ENCODE measurements around the gene EML4.

EML4 gene

GRCh38 chr2:42288811-42289210 lies 119.7 kb downstream of the EML4 start:
- no peak for TF ChIP-seq FOXP2 (optimal IDR thresholded peaks at IDR 0.05; ENCODE audit: control extremely low read depth, extremely low read length, insufficient read depth)
- TF ChIP-seq POLR2AphosphoS5 (IDR thresholded peaks at IDR 0.05; ENCODE audit: borderline replicate concordance, low read depth, low read length) = no peak
- no peak for TF ChIP-seq EZH2 (IDR thresholded peaks at IDR 0.05)
- H3K27ac ChIP-seq = no peak overlapping the region
- H3K9ac ChIP-seq (ENCODE audit: insufficient read length) = no peak overlapping the region
- peaks cover 34% of the 10 kb centered on the region for H3K36me3 ChIP-seq (ENCODE audit: insufficient read depth, low read length)
- H3K9me3 ChIP-seq (ENCODE audit: low read depth, low read length) = no peaks in the 10 kb centered on the region
- DNase-seq (ENCODE audit: low read depth, low spot score) = no peak
- no peak overlapping the region for H3K4me3 ChIP-seq

GRCh38 chr2:42289222-42289621 lies 120.1 kb downstream of the EML4 start:
- H3K9me3 ChIP-seq (ENCODE audit: low read depth, low read length) = no peaks in the 10 kb centered on the region
- H3K9ac ChIP-seq (ENCODE audit: insufficient read length) = no peak overlapping the region
- no peak overlapping the region for H3K4me3 ChIP-seq
- TF ChIP-seq POLR2AphosphoS5 (IDR thresholded peaks at IDR 0.05; ENCODE audit: borderline replicate concordance, low read depth, low read length) (no peak), EZH2 (IDR thresholded peaks at IDR 0.05) (no peak), FOXP2 (optimal IDR thresholded peaks at IDR 0.05; ENCODE audit: control extremely low read depth, extremely low read length, insufficient read depth) (no peak)
- no peak for DNase-seq (ENCODE audit: low read depth, low spot score)
- no peak overlapping the region for H3K27ac ChIP-seq
- peaks cover 38% of the 10 kb centered on the region for H3K36me3 ChIP-seq (ENCODE audit: insufficient read depth, low read length)

- Histone ChIP-seq H3K9me3 (ENCODE audit: low read depth, low read length) (no peaks in the 10 kb centered on the region), H3K4me3 (no peak overlapping the region), H3K9ac (ENCODE audit: insufficient read length) (no peak overlapping the region), H3K36me3 (ENCODE audit: insufficient read depth, low read length) (peaks cover 44% of the 10 kb centered on the region), H3K27ac (no peak overlapping the region)
- no peak for DNase-seq (ENCODE audit: low read depth, low spot score)
- TF ChIP-seq FOXP2 (optimal IDR thresholded peaks at IDR 0.05; ENCODE audit: control extremely low read depth, extremely low read length, insufficient read depth) (no peak), POLR2AphosphoS5 (IDR thresholded peaks at IDR 0.05; ENCODE audit: borderline replicate concordance, low read depth, low read length) (no peak), EZH2 (IDR thresholded peaks at IDR 0.05) (no peak)
Measured at GRCh38 chr2:42290005-42290404, 120.9 kb downstream of the EML4 start.

- DNase-seq (ENCODE audit: low read depth, low spot score) = no peak
- no peak overlapping the region for H3K4me3 ChIP-seq
- H3K9ac ChIP-seq (ENCODE audit: insufficient read length) = no peak overlapping the region
- TF ChIP-seq FOXP2 (optimal IDR thresholded peaks at IDR 0.05; ENCODE audit: control extremely low read depth, extremely low read length, insufficient read depth) = no peak
- no peak for TF ChIP-seq EZH2 (IDR thresholded peaks at IDR 0.05)
- no peak for TF ChIP-seq POLR2AphosphoS5 (IDR thresholded peaks at IDR 0.05; ENCODE audit: borderline replicate concordance, low read depth, low read length)
- H3K9me3 ChIP-seq (ENCODE audit: low read depth, low read length) = no peaks in the 10 kb centered on the region
- no peak overlapping the region for H3K27ac ChIP-seq
- H3K36me3 ChIP-seq (ENCODE audit: insufficient read depth, low read length) = peaks cover 66% of the 10 kb centered on the region
Measured at GRCh38 chr2:42293019-42293418, 123.9 kb downstream of the EML4 start.

GRCh38 chr2:42296226-42296625 lies 127.1 kb downstream of the EML4 start:
- DNase-seq (ENCODE audit: low read depth, low spot score) = no peak
- no peak overlapping the region for H3K27ac ChIP-seq
- H3K9ac ChIP-seq (ENCODE audit: insufficient read length) = no peak overlapping the region
- no peak overlapping the region for H3K4me3 ChIP-seq
- H3K9me3 ChIP-seq (ENCODE audit: low read depth, low read length) = no peaks in the 10 kb centered on the region
- peaks cover 65% of the 10 kb centered on the region for H3K36me3 ChIP-seq (ENCODE audit: insufficient read depth, low read length)
- TF ChIP-seq POLR2AphosphoS5 (IDR thresholded peaks at IDR 0.05; ENCODE audit: borderline replicate concordance, low read depth, low read length) (no peak), FOXP2 (optimal IDR thresholded peaks at IDR 0.05; ENCODE audit: control extremely low read depth, extremely low read length, insufficient read depth) (no peak)

- TF ChIP-seq EZH2 (IDR thresholded peaks at IDR 0.05) (no peak), FOXP2 (optimal IDR thresholded peaks at IDR 0.05; ENCODE audit: control extremely low read depth, extremely low read length, insufficient read depth) (no peak), POLR2AphosphoS5 (IDR thresholded peaks at IDR 0.05; ENCODE audit: borderline replicate concordance, low read depth, low read length) (no peak)
- no peak overlapping the region for H3K4me3 ChIP-seq
- DNase-seq (ENCODE audit: low read depth, low spot score) = no peak
- peaks cover 70% of the 10 kb centered on the region for H3K36me3 ChIP-seq (ENCODE audit: insufficient read depth, low read length)
- H3K9me3 ChIP-seq (ENCODE audit: low read depth, low read length) = no peaks in the 10 kb centered on the region
- H3K9ac ChIP-seq (ENCODE audit: insufficient read length) = no peak overlapping the region
- H3K27ac ChIP-seq = peak overlapping the region; percentile 14
Measured at GRCh38 chr2:42297322-42297936, 128.3 kb downstream of the EML4 start.

- Histone ChIP-seq H3K27ac (no peak overlapping the region), H3K9ac (ENCODE audit: insufficient read length) (no peak overlapping the region), H3K9me3 (ENCODE audit: low read depth, low read length) (no peaks in the 10 kb centered on the region), H3K4me3 (no peak overlapping the region), H3K36me3 (ENCODE audit: insufficient read depth, low read length) (peaks cover 71% of the 10 kb centered on the region)
- no peak for DNase-seq (ENCODE audit: low read depth, low spot score)
- TF ChIP-seq EZH2 (IDR thresholded peaks at IDR 0.05) (no peak), FOXP2 (optimal IDR thresholded peaks at IDR 0.05; ENCODE audit: control extremely low read depth, extremely low read length, insufficient read depth) (no peak), POLR2AphosphoS5 (IDR thresholded peaks at IDR 0.05; ENCODE audit: borderline replicate concordance, low read depth, low read length) (no peak)
Measured at GRCh38 chr2:42298132-42298531, 129.0 kb downstream of the EML4 start.

- Histone ChIP-seq H3K9me3 (ENCODE audit: low read depth, low read length) (no peaks in the 10 kb centered on the region), H3K36me3 (ENCODE audit: insufficient read depth, low read length) (peaks cover 71% of the 10 kb centered on the region), H3K27ac (no peak overlapping the region), H3K9ac (ENCODE audit: insufficient read length) (no peak overlapping the region), H3K4me3 (no peak overlapping the region)
- DNase-seq (ENCODE audit: low read depth, low spot score) = no peak
- TF ChIP-seq POLR2AphosphoS5 (IDR thresholded peaks at IDR 0.05; ENCODE audit: borderline replicate concordance, low read depth, low read length) = no peak
- no peak for TF ChIP-seq EZH2 (IDR thresholded peaks at IDR 0.05)
- no peak for TF ChIP-seq FOXP2 (optimal IDR thresholded peaks at IDR 0.05; ENCODE audit: control extremely low read depth, extremely low read length, insufficient read depth)
Measured at GRCh38 chr2:42298996-42299754, 130.0 kb downstream of the EML4 start.

All from SK-N-MC (cell line).